AG09319 (cell line): ENCODE results near the gene BAIAP2.

Experiments
- DNase-seq: peaks from one replicate; pipeline ENCODE4 v3.0.0-alpha.2; 2010; ENCODE audit warnings: low read depth; ENCODE audit errors: extremely low read depth
- CTCF ChIP-seq: IDR thresholded peaks from 2 replicates; pipeline ENCODE4 v1.5.1; 2011; ENCODE audit warnings: low read depth, mild to moderate bottlenecking, inconsistent platforms, low read length, moderate library complexity

Gene BAIAP2

GRCh38 chr17:80991645-80992076 is 43.3 kb upstream of the BAIAP2 start, which contains the start of gene CHMP6:
TSS of gene CHMP6 (plus strand) at chr17:80991841. CDS start at chr17:80991919, 78 bp downstream.
- peak; percentile 3; the same call in 1 of the 2 replicates for TF ChIP-seq CTCF
- peak; percentile 34 for DNase-seq

GRCh38 chr17:80992077-80992947 is 42.6 kb upstream of the BAIAP2 start:
- no peak for TF ChIP-seq CTCF
- DNase-seq, result no peak

- TF ChIP-seq CTCF, result no peak
- DNase-seq, result no peak
Measured at GRCh38 chr17:80992948-80993624, 41.9 kb upstream of the BAIAP2 start.

GRCh38 chr17:80995131-80995530 is 39.8 kb upstream of the BAIAP2 start:
- DNase-seq, result no peak
- no peak for TF ChIP-seq CTCF

- DNase-seq, result no peak
- no peak for TF ChIP-seq CTCF
Measured at GRCh38 chr17:80996422-80997305, 38.3 kb upstream of the BAIAP2 start.

- TF ChIP-seq CTCF, result no peak
- DNase-seq, result no peak
Measured at GRCh38 chr17:80997424-80998117, 37.4 kb upstream of the BAIAP2 start.
